Ishikawa (cell line): Measurements from ENCODE around the gene PRM2.

ENCODE experiments used
- CEBPB ChIP-seq: IDR thresholded peaks from 2 replicates; pipeline ENCODE4 v1.6.1; 2012
- CREB1 ChIP-seq: IDR thresholded peaks from 2 replicates; pipeline ENCODE4 v1.6.1; 2012; ENCODE audit warnings: low read depth
- EGR1 ChIP-seq: IDR thresholded peaks from 2 replicates; pipeline ENCODE4 v1.6.1; 2012
- EP300 ChIP-seq: IDR thresholded peaks from 2 replicates; pipeline ENCODE4 v1.6.1; 2012; ENCODE audit warnings: borderline replicate concordance
- FOXM1 ChIP-seq: IDR thresholded peaks from 2 replicates; pipeline ENCODE4 v1.6.1; 2012; ENCODE audit warnings: low read depth, borderline replicate concordance
- NFIC ChIP-seq: IDR thresholded peaks from 2 replicates; pipeline ENCODE4 v1.6.1; 2012
- RAD21 ChIP-seq: IDR thresholded peaks from 2 replicates; pipeline ENCODE4 v1.6.1; 2012; ENCODE audit warnings: low read depth
- TAF1 ChIP-seq: IDR thresholded peaks from 2 replicates; pipeline ENCODE4 v1.6.1; 2012; ENCODE audit warnings: low read depth, mild to moderate bottlenecking
- TCF12 ChIP-seq: IDR thresholded peaks from 2 replicates; pipeline ENCODE4 v1.6.1; 2012; ENCODE audit warnings: low read depth
- TEAD4 ChIP-seq: IDR thresholded peaks from 2 replicates; pipeline ENCODE4 v1.6.1; 2012
- YY1 ChIP-seq: IDR thresholded peaks from 2 replicates; pipeline ENCODE4 v1.6.1; 2012; ENCODE audit warnings: low read depth
- ZBTB7A ChIP-seq: IDR thresholded peaks from 2 replicates; pipeline ENCODE4 v1.6.1; 2012; ENCODE audit warnings: low read depth
- TF ChIP-seq, protein P1 (sequence below): IDR thresholded peaks from 2 replicates; pipeline ENCODE4 v1.6.1; 2012; ENCODE audit warnings: low read depth, mild to moderate bottlenecking
- TF ChIP-seq, protein P2 (sequence below): IDR thresholded peaks from 2 replicates; pipeline ENCODE4 v1.6.1; 2012
- TF ChIP-seq, protein P3 (sequence below): IDR thresholded peaks from 2 replicates; pipeline ENCODE4 v1.6.1; 2012

PRM2 gene

DNA sequence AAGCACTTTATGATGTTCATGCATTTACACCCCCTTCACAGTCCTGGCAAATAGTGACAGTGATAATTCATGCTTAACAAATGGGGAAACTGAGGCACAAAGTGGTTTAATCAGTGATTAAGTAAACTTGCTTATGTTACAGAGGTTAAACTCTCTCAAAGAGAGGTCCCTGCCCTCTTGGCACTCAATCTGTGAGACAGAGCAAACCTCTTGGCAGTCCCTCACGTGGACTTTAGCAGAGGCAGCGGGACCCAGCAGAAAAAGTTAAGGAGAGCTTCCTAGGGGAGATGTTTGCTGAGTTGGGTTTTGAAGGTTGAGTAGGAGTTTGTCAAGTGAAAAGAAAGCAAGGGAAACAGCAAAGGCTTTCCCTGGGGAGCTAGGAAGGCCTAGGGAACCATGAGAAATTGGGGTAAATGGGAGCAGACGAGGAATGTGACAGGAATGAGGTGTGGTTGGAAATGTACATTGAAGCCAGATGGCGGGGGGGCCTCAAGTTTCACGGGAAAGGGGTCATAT is 31.0 kb downstream of the PRM2 start:
- TF ChIP-seq ZBTB7A, result no peak

DNA sequence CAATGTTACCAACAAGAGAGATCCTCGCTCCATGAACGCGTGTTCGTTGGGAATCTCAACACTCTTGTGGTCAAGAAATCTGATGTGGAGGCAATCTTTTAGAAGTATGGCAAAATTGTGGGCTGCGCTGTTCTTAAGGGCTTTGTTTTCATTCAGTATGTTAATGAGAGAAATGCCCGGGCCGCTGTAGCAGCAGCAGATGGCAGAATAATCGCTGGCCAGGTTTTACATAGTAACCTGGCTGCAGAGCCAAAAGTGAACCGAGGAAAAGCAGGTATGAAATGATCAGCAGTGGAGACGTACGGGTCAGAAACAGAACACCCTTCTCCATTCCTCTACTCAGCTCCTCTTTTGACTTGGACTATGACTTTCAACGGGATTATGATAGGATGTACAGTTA is 33.6 kb downstream of the PRM2 start:
- TF ChIP-seq TCF12, result no peak
- TF ChIP-seq RAD21, result no peak
- no peak for TF ChIP-seq ZBTB7A
- no peak for TF ChIP-seq TAF1
- no peak for TF ChIP-seq CEBPB
- TF ChIP-seq, protein P1, sequence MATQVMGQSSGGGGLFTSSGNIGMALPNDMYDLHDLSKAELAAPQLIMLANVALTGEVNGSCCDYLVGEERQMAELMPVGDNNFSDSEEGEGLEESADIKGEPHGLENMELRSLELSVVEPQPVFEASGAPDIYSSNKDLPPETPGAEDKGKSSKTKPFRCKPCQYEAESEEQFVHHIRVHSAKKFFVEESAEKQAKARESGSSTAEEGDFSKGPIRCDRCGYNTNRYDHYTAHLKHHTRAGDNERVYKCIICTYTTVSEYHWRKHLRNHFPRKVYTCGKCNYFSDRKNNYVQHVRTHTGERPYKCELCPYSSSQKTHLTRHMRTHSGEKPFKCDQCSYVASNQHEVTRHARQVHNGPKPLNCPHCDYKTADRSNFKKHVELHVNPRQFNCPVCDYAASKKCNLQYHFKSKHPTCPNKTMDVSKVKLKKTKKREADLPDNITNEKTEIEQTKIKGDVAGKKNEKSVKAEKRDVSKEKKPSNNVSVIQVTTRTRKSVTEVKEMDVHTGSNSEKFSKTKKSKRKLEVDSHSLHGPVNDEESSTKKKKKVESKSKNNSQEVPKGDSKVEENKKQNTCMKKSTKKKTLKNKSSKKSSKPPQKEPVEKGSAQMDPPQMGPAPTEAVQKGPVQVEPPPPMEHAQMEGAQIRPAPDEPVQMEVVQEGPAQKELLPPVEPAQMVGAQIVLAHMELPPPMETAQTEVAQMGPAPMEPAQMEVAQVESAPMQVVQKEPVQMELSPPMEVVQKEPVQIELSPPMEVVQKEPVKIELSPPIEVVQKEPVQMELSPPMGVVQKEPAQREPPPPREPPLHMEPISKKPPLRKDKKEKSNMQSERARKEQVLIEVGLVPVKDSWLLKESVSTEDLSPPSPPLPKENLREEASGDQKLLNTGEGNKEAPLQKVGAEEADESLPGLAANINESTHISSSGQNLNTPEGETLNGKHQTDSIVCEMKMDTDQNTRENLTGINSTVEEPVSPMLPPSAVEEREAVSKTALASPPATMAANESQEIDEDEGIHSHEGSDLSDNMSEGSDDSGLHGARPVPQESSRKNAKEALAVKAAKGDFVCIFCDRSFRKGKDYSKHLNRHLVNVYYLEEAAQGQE, result no peak
- TF ChIP-seq EP300, result no peak
- no peak for TF ChIP-seq YY1
- TF ChIP-seq NFIC, result no peak
- TF ChIP-seq TEAD4, result no peak
- TF ChIP-seq, protein P2, sequence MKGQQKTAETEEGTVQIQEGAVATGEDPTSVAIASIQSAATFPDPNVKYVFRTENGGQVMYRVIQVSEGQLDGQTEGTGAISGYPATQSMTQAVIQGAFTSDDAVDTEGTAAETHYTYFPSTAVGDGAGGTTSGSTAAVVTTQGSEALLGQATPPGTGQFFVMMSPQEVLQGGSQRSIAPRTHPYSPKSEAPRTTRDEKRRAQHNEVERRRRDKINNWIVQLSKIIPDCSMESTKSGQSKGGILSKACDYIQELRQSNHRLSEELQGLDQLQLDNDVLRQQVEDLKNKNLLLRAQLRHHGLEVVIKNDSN, result no peak
- no peak for TF ChIP-seq FOXM1

DNA sequence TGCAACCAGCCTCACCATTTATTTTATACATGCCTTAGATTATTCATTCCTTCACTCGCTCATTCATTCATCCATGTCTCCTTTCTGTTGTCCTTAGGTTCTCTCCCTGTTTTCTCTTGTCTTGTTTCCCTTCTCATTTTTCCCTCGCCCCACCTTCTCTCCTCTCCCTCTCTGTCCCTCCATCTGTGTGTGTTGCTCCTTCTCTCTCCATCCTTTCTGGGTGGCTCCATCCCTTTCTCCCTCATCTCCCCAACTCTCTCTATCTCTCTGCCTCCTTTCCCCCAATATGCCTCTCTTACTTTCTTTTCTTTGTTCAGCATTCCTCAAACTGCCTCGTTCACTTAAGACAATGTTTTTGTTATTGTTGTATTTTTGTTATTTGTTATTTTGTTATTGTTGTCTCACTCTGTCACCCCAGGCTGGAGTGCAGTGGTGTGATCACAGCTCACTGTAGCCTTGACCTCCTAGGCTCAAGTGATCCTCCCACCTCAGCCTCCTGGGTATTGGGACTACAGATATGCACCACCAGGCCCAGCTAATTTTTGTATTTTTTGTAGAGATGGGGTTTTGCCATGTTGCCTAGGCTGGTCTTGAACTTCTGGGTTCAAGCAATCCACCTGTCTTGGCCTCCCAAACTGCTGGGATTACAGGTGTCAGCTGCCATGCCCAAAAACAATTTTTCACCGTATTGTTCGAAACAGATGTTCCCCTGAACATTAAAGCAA is 34.6 kb downstream of the PRM2 start:
- TF ChIP-seq NFIC (no peak), CEBPB (no peak), FOXM1 (no peak), EGR1 (no peak), EP300 (no peak), TCF12 (no peak), RAD21 (no peak), ZBTB7A (no peak), CREB1 (no peak)
- TF ChIP-seq, protein P2, result no peak
- TF ChIP-seq, protein P1, result no peak

DNA sequence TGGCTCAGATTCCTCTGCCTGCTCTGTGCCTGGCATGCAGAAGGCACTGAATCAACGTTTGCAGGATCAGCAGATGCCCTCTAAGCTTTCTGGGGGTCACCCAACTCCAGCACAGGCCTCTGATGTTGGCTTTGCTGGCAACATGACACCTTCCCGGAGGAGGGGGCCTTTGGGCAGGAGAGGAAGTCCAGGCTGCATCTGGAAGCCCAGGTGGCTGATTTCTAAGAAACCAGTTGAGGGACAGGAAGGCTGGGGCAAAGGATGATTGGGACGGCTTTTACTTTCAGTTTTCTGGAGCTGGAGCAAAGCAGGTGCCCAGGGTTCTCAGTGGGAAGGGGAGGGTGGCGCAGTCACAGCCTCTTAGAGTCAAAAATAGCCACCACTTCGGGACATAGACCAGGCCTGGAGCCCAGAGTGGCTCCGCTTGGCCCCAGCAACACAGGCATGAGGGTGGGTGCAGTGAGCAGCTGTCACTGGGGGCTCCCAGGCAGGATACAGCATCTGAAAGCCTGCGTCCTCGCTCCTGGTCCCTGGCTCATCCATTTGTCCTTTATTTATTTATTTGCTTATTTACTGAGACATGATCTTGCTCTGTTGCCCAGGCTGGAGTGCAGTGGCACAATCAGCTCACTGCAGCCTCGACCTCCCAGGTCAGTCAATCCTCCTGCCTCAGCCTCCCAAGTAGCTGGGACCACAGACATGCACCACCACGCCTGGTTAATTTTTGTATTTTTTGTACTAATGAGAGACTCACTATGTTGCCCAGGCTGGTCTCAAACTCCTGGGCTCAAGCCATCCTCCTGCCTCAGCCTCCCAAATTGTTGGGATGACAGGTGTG is 35.4 kb downstream of the PRM2 start:
- TF ChIP-seq NFIC, result no peak
- TF ChIP-seq, protein P1, result no peak
- TF ChIP-seq EGR1, result no peak
- no peak for TF ChIP-seq RAD21
- TF ChIP-seq FOXM1, result no peak
- TF ChIP-seq TEAD4, result no peak
- no peak for TF ChIP-seq YY1
- TF ChIP-seq EP300, result no peak
- TF ChIP-seq TCF12, result no peak
- TF ChIP-seq, protein P3, sequence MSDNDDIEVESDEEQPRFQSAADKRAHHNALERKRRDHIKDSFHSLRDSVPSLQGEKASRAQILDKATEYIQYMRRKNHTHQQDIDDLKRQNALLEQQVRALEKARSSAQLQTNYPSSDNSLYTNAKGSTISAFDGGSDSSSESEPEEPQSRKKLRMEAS, result no peak
- no peak for TF ChIP-seq CREB1
- no peak for TF ChIP-seq TAF1
